ENCODE results near the gene GRHL3.
A peak's percentile ranks its signal among the peaks of the same experiment; 100 is the strongest.

The GRHL3 gene

DNA sequence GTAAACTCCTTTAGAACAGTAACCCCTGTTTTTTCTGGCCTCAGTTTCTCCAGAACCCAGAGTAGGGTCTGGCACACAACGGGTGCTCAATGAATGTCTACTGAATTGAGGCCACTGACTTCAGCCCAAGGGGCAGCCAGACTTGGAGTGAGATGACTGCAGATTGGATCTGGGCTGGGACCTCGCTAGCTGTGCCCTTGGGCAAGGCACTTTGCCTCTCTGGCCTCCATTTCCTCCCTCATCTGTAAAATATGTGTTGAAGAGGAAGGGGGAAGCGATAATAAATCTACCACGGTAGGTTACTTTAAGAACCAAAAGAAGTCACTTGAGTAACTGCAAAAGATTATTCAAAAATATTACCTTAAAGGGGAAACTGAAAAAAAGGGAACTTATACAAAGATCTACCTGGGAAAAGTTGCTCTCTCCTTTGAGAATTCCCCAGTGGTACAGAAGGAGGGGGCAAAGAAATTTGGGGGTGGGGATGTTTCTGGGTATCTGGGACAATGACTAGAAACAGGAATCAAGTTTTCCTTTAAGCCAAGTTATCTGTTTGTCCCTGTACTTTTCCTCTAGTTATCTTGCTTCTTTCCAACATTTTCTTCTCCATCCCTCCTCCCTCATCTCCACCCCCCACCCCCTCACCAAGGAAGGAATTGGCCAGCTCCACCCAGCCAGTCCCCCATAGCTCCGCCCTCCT lies 394 bp upstream of the GRHL3 start:
- no peak for DNase-seq

DNA sequence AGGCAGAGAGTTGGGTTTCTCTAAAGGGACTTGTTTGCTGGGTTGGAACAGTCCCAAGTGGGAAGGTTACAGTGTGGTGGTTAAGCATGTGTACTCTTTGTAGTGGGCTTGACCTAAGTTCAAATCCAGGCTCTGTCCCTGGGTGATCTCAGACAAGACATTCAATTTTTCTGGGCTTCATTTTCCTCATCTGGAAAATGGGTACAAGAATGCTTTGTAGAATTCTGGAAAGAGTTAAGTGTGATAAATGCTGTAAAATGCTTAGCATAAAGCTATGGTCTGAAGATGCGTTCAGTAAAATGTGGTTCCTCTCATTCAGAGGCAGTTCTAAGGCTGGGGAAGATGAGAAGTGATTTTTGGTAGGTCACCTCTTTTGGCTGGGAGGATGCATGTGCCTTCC lies 805 bp downstream of the GRHL3 start:
- no peak for DNase-seq

DNA sequence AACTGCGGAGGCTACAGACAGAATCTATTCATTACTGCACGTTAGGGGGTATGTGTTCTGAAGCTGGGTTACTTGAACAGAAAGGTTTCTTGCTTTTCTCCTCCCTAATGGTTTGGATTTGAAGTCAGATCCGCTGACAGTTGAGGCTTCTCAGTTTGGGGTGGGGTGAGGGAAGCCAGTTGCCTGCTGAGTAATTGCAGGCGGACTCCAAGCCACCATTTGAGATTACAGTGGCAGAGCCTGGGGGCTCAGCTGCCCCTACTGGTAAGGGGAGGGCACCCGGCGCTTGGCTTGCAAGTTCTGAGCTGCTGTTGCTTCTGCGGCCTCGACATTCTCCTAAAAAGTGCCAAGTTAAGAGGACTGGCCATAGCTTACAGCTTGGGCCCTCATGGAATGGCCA lies 2.0 kb downstream of the GRHL3 start:
- DNase-seq, result no peak

DNA sequence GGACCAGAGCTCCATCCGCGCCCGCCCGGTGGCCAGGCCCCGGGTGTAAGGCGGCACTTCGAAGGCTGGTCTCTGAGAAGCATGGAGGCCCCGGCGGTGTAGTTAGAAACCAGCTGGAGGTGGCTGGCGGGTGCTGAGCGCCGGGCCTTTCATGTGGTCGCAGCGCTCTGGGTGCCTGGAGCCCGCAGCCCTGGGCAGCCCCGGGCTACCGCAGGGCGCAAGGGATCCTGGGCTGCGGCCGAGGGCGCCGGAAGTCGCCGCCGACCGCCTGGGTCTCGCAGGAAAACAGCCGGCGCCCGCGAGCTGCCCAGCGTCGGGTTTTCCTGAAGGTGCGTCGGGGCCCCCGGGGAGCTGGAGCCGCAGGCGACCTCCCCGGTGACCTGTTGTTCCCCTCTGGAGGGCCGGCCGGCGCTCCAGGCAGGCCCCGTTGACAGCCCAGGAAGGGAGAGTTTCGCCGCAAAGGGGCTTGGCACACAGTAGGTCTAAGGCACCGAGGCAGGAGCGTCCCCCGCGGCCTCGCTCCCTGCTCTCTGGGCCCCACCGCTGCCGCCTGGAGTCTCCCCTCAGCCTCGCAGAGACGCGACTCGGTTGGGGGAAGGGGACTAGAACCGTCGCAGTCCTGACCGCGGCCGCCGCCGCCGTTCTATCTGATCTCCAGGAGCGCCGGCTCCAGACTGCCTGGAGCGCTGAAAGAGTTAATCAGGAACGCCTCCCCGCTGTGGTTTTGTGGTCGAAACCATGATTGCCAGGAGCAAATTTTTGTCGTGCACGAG lies 2.7 kb downstream of the GRHL3 start:
- DNase-seq, result peak; percentile 78

DNA sequence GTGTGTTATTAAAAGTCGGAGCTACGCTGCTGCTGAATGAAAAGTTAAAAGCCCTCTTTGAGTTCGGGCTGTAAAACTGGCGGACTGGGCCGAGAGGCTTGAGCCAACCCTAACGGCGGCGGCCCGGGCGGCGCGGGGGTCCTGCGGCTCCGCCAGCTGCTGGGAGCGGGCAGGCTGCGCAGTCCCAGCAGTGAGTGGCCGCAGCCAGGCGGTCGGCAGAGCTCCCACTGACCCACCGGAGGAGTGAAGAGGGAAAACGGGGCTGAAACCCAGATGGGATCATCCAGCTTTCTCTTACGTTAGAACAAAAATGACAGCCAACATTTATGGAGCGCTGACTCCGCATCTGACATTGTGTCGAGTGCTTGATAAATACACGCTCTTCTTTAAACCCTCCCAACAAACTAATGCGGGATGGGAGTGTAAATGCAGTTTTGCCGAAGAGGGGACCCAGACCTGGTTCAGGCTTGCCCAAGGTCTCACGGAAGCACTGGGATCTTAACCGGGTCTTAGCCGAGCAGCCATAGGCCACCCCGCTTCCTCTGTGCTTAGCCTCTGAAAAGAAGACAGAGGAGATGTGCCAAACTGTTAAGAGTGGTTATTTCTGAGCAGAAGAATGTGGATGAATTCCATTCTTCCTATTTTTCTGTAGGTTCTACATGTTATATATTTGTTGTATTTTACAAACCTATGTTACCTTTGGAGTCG lies 3.5 kb downstream of the GRHL3 start:
- DNase-seq, result peak; percentile 78

DNA sequence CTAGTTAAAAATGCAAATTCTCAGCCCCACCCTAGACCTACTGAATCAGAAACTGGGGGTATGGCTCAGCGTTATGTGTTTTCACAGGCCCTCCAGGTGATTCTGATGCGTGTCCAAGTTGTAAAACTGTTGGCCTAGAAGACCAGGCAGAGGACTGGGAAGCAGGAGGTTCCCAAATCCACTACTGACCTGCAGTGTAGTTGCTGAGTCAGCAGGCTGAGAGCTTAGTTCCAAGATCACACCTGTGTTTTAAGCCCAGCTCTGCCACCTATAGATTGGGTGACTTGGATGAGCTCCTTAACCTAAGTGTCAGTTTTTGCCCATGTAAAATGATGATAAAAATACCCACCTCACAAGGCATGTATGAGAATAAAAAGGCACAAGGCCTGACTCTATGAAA lies 4.1 kb downstream of the GRHL3 start:
- no peak for DNase-seq

DNA sequence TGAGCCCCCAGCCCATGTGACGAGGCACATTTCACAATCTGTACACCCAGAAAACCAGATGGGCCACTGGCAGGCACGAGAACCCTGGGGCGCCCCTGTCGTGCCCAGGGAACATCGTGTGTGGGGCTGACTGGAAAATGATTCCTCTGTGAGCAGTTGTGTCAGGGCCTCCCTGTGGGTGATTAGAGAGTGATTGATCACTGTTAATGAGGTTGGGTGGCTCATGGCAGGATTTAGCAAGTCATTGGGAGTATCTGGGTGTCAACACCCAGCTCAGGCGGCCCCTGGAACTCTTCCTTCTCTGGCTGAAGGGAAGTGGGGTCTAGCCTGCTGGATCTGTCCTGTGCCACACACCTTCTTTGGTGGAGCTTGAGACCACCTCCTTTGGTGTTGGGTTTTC lies 5.7 kb downstream of the GRHL3 start:
- DNase-seq, result no peak

DNA sequence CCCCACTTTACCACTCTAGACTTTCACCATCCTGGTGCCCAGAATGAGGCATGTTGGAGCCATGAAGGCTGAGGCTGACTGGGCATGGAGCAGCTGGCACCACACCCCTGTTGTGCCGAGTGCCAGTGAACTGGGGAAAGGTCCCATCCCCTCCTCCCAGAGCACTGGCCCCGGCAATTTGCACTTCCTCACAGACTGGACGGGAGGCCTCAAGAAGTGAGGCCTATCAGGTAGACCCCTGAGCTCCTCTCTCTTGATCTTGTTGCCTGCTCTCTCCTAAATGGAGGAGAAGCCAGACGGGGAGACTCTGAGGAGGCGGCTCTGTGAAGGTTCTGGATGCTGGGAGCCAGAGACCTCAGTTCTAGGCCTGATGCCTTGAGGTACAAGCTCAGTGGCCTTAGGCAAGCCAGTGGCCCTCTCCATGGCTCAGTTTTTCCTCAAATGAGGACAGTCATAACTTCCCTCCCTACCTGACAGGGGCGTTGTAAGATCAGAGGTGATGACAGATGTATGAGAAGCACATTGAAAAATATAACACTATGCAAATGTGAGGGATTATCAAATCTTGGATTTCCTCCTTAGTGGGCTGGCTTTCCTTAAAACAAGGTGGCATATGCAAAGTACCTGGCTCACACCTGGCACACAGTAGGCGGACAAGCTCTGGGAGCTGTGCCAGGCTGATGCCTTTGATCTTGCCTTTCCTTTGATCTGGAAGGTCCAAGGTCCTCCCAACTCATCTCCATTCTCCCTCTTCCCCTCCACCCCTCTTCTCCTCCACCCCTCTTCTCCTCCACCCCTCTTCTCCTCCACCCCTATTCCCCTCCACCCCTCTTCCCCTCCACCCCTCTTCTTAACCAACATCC lies 6.7 kb downstream of the GRHL3 start:
- no peak for DNase-seq

DNA sequence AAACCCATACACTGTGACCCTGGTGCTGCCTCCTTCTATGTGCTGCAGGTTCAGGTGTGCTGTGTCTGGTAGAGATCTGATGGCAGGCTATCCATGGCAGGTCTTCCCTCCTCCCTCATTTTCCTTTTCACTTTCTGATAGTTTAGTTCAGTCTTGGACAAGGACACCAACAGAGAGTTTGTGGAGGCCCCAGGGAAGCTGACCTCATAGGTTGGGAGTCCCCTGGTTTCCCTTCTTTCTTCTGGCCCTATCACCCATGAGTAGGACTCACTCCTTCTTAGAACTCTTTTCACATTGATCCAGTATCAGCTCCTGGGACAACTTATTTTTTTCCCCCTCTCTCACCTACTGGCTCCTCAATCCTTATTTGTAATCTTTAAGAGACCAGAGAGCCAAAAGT lies 8.3 kb downstream of the GRHL3 start:
- no peak for DNase-seq

DNA sequence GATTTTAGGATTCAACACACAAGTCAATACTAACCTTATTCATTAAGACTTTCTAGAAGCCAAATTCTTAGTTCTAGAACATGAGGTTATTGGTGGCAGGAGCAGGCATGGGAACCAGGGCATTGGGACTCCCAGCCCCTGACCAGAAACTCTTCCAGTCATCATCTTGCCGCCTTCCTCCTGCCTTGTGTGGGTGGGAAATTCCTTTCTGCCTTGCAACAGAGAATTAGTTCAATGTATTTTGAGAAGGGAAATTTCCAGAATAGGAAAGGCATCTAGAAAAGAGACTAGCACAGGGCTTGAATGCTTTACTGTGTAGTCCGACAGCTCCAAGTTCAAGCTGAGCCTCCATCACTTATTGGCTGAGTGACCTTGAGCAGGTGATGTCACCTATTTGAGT lies 8.7 kb downstream of the GRHL3 start:
- no peak for DNase-seq

DNA sequence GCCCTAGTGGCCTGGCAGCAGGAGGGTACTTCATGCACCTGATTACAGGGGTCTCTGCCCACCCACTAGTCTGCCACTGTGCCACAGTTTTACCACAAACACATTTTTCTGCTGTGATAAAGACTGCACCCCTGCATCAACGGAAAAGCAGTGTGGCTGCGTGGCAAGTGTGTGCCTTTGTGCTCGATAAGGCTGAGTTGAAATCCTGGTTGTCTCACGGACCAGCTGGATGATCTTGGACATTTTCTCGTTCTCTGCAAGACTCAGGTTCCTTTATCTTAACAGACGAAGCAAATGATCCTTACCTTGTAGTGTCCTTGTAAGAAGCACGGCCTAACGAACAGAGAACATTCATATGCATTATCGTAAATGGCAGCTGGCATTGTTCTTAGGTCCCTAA lies 10.2 kb downstream of the GRHL3 start:
- no peak for DNase-seq

DNA sequence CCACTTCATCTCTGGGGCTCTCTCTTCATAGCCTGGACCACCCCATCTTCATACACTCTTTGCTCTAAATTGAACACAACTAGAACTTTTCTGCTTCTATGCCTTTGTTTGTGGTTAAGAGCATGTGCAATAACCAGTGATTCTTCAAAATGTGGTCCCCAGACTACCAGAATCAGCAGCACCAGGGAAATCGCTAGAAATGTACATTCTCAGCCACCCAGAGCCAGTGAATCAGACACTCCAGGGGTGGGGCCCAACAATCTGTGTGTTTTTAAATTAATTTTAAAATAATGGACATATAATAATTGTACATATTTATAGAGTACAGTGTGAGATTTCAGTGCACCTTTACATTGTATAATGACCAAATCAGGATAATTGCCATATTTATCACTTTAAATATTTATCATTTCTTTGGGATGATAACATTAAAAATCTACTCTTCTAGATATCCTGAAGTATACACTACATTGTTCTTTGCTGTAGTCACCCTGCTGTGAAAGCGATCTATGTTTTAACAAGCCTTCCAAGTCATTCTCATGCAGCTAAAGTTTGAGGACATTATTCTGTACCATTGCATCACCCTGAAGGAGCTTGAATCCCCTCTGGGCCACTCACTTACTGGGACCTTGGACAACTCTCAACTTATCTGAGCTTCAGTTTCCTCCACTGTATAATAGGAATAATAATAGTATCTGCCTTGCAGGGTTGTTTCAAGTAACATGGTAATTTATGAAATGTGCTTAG lies 10.8 kb downstream of the GRHL3 start:
- no peak for DNase-seq

DNA sequence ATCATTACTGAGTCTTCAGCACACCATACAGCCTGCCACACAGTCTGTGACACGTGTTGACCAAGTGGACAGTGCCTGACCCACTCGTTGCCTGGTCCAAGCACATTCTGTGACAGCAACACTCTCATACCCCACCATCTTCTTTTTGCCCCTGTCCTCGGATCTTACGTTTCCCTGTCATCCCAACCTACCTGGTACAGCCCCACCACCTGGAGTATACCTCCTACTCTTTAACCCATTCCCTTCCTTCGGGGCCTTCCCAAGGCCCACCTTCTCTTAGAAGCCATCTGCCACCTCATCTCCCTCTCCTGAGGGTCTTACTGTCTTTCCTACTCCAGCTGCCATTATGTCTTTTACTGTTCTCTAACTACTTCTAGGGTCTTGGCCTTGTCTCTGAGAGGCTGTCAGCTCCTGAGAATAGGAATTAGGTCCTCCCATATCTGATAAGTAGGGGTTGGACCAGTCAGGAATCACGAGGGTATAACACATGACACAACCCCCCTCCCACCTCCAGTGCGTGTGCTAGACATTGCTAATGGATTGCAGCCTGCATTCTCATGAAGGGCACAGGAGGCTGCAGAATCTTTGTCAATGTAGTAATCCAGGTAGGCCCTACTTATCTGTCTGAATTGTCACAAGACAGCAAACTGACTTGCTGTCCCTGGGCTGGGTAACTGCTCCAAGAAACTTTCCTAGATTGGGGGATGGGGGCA lies 13.0 kb downstream of the GRHL3 start:
- DNase-seq, result no peak

DNA sequence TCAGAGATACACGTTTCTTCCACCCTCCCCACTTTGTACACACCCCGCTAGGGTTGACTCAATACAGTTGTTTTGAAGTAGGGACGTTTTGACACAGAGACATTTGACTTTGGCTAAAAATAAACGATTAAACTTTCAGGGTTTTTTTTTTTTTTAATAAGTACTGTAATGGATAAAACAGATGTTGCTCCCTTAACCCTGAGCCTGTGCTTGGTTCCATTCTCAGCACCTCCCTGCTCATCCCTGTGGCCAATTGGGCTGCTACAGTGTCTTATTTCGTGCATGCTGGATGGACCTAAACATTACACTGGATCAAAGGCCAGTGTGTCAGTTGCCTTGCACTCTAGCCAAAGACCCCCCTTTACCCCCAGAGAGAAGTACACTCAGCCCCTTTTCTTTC lies 16.9 kb downstream of the GRHL3 start:
- DNase-seq, result no peak

DNA sequence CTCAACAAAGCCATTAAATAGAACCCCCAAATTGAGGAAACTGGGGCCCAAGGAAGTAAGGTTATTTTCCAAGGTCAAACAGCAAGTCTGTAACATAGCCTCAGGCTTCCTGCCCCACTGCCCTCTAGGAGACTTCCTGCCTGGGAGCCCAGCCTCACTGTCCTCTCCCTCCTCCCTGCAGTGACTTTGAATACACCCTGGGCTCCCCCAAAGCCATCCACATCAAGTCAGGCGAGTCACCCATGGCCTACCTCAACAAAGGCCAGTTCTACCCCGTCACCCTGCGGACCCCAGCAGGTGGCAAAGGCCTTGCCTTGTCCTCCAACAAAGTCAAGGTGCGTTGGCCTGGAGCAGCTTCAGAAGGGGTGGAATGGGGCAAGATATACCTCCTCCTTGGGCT lies 18.3 kb downstream of the GRHL3 start:
- DNase-seq, result no peak

DNA sequence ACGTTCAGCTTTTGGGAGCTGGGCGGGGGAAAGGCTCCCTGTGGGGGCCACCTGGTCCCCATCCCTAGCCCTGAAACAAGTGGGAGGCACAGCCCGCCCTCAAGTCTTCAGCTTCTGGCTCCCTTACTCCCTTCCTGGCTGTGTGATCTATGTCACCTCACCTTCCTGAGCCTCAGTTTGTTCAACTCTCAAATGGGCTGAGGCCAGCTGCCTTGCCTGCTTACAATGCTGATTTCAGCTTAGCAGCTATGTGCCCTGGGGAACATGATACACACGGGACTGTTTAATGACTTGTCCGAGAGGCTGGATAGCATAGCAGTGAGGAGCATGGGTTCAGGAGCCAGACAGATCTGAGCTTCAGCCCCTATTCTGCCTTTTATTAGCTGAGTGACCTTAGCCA lies 19.3 kb downstream of the GRHL3 start:
- DNase-seq, result no peak

DNA sequence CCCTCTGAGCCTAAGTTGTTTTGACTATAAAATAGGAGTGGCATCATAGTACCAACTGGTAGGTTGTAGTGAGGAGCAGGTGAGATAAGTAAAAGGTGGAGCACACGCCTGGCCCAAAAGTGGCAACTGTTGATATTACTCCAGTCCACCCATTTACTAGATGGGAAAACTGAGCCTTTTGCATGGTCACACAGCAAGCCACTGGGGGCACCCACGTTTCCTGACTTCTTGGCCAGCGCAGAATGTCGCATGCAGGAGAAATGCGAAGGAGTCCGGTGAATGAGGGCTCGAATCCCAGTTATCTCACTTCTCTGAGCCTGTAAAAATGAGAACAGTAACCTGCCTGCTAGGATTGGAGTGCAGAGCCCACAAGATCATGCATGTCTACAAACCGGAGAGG lies 20.8 kb downstream of the GRHL3 start:
- no peak for DNase-seq

DNA sequence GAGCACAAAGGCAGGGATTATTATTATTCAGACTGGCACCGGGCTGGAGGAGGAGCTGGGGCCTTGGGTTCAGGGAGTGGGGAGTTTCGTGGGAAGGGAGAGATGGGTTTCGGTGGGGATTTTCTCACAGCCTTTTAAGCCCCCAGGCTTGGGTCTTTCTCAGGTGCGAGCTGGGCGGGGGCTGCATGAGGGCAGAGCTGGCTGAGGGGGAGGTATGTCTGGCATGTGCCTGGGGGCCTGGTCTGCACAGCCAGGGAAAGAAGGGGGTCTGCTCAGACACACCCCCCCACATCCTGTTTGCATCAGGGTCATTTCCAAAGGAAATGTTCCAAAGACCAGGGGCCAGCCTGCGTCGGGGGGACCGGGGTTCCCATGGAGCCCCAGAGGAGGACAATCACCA lies 21.6 kb downstream of the GRHL3 start:
- DNase-seq, result no peak

DNA sequence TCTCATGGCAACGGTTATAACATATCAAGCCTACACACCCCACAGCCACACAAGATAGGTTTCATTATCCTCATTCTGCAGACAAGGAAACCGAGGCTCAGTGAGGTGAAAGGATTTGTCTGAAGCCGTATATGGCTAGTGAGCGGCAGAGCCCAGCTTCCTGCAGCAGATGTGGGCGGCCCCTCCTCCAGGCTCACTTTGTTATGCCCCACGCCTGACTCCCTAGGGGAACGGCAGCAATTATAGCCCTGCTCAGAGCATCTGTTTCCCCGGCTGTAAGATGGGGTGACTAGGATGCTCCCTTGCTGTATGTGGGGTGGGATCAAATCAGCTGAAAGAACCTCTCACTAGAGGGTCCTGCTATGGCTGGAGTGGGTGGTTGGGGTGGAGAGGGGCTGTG lies 22.1 kb downstream of the GRHL3 start:
- DNase-seq, result no peak

DNA sequence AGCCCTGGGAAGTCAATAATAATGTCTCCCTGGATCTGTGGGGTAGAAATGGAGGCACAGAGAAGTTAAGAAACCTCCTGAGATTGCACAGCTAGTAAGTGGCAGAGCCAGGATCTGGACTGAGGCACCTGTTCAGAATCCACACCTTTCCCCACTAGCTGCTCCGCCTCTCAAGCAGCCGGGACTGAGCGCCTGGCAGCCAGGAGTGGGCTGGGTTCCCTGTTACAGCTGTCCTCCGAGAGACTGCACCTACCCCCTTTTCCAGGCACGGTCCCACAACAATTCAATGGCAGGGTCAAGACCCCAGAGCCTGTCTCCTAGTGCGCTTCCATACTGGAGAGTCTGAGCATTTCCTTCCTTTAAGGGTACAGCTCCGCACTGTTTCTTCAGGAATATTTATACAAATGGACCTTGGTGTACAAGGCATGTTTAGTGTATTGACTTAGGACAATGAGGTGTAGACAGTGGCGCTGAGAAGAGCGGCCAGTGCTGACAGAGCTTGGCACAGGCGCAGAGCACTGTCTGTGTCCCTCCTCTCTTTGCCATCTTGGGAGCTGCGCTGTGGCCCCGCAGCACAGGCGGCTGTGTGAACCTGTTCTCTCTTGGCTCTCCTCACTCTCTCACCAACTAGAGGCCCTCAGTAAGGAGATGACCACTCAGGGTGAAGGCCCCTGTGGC lies 24.4 kb downstream of the GRHL3 start:
- no peak for DNase-seq

DNA sequence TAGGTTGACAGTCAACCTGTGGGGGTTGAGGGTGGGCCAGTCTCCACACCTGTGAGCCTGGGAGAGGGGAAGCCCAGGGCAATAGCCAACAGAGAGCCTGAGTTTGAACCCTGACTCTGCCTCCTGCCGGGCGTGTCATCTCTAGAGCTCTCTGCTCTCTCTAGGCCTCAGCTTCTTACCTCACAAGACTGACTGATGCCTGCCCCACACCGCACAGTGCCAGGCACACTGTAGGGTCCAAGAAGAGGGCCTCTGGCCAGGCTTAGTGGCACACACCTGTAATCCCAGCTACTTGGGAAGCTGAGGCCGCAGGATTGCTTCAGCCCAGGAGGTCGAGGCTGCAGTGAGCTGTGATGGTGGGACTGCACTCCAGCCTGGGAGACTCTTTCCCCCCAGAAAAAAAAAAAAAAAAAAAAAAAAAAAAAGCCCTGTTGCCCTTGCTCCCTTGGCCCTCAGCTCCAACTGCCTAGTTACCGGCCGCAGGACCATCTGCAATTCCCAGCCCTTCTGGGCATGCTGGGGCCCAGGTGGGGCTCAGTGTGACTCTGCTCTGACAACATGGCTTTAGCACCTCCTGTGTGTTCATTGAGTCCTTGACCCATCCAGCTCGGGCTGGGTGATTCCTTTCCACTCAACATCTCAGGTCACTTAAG lies 25.1 kb downstream of the GRHL3 start:
- DNase-seq, result no peak
